Measurements from ENCODE around the gene RPEL1.
"Not testable (repeated sequence)": the region's sequence is repeated elsewhere in the genome, so short reads cannot be mapped to it uniquely, and the experiment has no call there.

The RPEL1 gene

GRCh38 chr10:103245587-103245986 lies at the start of gene RPEL1:
RPEL1 (plus strand) TSS chr10:103245887; CDS start chr10:103245997, 110 bp downstream.
- DNase-seq = not testable (repeated sequence)

GRCh38 chr10:103196516-103196915 lies 49.2 kb upstream of the RPEL1 start:
- no peak for DNase-seq

GRCh38 chr10:103197174-103197573 lies 48.5 kb upstream of the RPEL1 start:
- no peak for DNase-seq

- DNase-seq = no peak
These were observed 47.8 kb upstream of the RPEL1 start for GRCh38 chr10:103197903-103198302.

GRCh38 chr10:103198648-103199047 lies 47.0 kb upstream of the RPEL1 start:
- no peak for DNase-seq

- no peak for DNase-seq
These were observed 46.2 kb upstream of the RPEL1 start for GRCh38 chr10:103199488-103199887.

- no peak for DNase-seq
These were observed 43.4 kb upstream of the RPEL1 start for GRCh38 chr10:103202319-103202718.

- no peak for DNase-seq
These were observed 42.2 kb upstream of the RPEL1 start for GRCh38 chr10:103203466-103203865.

- no peak for DNase-seq
These were observed 41.1 kb upstream of the RPEL1 start for GRCh38 chr10:103204353-103205255.

GRCh38 chr10:103205401-103205800 lies 40.3 kb upstream of the RPEL1 start:
- not testable (repeated sequence) for DNase-seq

DNA sequence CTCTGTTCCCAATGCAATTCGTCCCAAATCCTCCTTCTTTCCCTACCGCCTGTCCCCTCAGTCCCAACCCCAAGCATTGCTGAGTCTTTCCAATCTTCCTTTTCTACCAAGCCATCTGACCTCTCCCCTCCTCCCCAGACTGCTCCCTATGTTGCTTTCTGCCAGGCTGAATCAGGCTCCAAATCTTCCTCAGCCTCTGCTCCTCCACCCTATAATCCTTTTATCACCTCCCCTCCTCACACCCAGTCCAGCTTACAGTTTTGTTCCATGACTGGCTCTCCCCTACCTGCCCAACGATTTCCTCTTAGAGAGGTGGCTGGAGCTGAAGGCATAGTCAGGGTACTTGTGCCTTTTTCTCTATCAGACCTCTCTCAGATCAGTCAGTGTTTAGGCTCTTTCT lies 39.0 kb upstream of the RPEL1 start:
- DNase-seq = not testable (repeated sequence)

DNA sequence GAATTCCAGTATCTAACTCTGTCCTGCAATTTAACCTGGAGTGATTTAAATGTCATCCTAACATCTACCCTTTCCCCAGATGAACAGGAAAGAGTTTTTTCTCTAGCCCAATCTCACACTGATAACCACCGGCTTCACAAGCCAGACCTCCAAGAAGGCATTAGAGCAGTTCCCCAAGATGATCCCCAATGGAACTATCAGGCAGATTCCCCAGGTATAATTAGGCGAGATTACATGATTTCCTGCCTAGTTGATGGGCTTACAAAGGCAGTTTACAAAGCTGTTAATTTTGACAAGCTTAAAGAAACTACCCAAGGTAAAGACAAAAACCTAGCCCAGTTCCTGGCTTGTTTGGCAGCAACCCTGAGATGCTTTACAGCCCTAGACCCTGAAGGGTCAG lies 38.5 kb upstream of the RPEL1 start:
- no peak for DNase-seq

GRCh38 chr10:103207643-103208042 lies 38.0 kb upstream of the RPEL1 start:
- not testable (repeated sequence) for DNase-seq

DNA sequence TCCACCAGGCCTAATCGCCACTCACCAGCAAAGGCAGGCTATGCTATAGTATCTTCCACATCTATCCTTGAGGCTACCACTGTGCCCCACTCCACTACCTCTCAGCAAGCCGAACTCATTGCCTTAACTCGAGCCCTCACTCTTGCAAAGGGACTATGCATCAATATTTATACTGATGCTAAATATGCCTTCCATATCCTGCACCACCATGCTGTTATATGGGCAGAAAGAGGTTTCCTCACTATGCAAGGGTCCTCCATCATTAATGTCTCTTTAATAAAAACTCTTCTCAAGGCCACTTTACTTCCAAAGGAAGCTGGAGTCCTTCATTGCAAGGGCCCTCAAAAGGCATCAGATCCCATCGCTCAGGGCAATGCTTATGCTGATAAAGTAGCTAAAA lies 35.4 kb upstream of the RPEL1 start:
- DNase-seq = not testable (repeated sequence)

GRCh38 chr10:103215601-103216000 lies 30.1 kb upstream of the RPEL1 start:
- DNase-seq = no peak

GRCh38 chr10:103216362-103216761 lies 29.3 kb upstream of the RPEL1 start:
- not testable (repeated sequence) for DNase-seq

DNA sequence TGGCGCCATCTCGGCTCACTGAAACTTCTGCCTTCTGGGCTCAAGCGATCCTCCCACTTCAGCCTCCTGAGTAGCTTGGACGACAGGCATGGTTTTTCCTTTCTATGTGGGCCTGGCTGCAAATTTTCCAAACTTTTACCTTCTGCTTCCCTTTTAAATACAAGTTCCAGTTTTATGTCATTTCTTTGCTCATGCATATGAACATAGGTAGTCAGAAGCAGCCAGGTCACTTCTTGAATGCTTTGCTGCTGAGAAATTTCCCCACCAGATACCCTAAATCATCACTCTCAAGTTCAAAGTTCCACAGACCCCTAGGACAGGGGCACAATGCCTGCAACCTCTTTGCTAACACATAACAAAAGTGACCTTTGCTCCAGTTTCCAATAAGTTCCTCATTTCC lies 21.6 kb upstream of the RPEL1 start:
- no peak for DNase-seq

DNA sequence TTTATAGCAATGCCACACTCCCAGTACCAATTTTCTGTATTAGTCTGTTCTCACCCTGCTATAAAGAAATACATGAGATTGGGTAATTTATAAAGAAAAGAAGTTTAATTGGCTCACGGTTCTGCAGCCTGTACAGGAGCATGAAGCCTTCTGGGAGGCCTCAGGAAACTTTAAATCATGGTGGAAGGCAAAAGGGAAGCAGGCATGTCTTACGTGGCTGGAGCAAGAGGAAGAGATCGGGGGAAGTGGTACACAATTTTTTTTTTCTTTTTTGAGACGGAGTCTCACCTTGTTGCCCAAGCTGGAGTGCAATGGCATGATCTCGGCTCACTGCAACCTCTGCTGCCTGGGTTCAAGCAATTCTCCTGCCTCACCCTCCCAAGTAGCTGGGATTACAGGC lies 21.0 kb upstream of the RPEL1 start:
- DNase-seq = not testable (repeated sequence)

DNA sequence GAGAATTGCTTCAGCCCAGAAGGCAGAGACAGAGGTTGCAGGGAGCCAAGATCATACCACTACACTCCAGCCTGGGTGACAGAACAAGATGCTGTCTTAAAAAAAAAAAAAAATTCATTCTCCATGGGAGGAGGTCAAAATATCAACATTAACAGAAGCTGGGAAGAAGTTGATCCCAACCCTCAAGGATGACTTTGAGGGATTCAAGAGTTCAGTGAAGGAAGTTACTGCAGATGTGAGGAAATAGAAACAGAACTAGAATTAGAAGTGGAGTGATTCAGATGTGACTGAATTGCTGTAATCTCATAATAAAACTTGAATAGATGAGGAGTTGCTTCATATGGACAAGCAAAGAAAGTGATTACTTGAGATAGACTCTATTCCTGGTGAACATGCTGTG lies 19.7 kb upstream of the RPEL1 start:
- DNase-seq = no peak

DNA sequence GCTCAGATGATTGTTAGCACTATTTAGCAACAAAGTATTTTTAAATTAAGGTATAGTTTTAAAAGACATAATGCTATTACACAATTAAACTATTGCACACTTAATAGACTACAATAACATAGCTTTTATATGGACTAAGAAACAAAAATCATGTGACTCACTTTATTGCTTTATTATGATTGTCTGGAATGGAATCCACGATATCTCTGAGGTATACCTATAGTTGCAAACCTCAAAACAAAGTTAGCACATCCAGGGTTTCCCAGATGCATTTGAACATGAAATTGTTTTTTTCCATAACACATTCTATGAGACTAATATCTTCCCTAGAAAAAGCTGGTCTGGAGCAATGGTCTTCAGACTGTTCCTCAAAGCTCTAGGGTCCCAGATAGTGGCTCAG lies 18.3 kb upstream of the RPEL1 start:
- no peak for DNase-seq

- DNase-seq = no peak
These were observed 14.6 kb upstream of the RPEL1 start for GRCh38 chr10:103231047-103231551.

- no peak for DNase-seq
These were observed 13.5 kb upstream of the RPEL1 start for GRCh38 chr10:103232131-103232673.

GRCh38 chr10:103232772-103233488 lies 12.8 kb upstream of the RPEL1 start:
- DNase-seq = no peak

DNA sequence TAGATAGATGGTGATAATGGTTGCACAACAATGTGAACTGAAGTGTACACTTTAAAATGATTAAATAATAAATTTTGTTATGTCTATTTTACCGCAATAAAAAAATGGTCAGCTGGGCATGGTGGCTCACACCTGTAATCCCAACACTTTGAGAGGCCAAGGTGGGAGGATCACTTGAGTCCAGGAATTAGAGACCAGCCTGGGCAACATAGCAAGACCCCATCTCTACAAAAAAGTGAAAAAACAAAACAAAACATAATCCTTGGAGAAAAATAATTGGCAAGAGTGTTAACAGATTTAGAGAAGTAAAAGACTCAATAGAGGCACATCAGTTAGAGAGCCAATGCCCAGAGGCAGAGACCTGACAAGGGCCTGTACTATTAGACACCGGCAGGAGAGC lies 9.9 kb upstream of the RPEL1 start:
- DNase-seq = no peak

Measured in activated T-cell treated with anti-CD3 and anti-CD28 coated beads for 4 hours (primary cell).